ENCODE results near the gene RUNX3. TPM values are rescaled to one million over a fixed set of nuclear protein-coding genes. Genes with fewer than 3 reads are reported as not detected.
"Not testable (repeated sequence)": the region's sequence is repeated elsewhere in the genome, so short reads cannot be mapped to it uniquely, and the experiment has no call there.

Gene RUNX3
- total RNA-seq: under 1 TPM; 0.24 to 0.31 TPM
- 0.14 TPM for polyA plus RNA-seq (2013, experiment 1 of 2)
- 0.17 TPM for polyA plus RNA-seq (2013, experiment 2 of 2)
- long read RNA-seq, experiment 1: 0 reads
- long read RNA-seq, experiment 2: 0 reads
- long read RNA-seq, experiment 3: 0 reads
- long read RNA-seq, experiment 4: 0 reads

DNA sequence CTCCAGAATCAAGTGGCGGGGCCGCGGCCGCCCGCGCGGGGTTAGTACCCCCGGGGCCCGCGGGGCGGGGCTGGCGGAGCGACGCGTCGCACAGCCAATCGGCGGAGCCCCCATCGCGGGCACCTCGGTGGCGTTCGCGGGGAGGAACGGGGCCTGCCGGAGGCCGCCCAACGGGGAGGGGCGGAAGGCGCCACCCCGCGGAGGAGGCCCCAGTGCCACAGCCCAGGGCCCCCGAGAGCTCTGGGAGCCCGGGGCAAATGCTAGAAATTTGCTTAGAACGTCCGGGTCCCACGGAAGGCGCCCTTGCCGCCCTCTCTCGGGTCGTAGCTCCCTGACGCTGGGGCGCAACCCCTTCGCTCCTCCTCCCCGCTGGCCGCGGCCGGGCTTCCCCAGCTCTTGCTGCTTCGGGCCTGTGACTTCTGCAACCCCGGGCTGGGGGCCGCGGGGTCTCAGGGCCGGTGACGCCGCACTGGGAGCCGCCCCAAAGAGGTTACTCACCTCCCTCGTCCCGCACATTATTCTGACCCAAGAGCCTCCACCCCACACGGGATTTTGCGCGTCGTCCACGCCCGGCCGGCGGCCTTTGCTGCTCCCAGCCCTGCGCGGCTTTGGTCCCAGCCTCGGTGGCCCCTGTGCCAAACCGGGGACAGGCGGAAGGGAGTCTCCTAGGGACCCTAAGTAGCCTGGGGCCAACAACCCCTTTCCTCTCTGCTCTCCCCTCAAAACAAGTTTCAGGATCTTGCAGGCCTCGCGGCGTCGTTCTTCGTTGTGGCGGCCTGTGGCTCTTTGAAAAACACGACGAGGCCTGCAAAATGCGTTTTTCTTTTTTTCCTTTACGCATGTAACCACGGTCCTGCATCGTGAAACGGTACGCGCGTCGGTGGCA is at the start of gene RUNX3:
RUNX3 (minus strand) TSS at position 17 of the 886 bp plus-strand sequence. CDS start 408 bp downstream, outside the sequence.
- H3K9me3 Mint-ChIP-seq: no peaks in the 10 kb centered on the region
- Histone ChIP-seq H3K27ac (ENCODE audit: low read depth, low read length) (no peak within 1 kb of the TSS), H3K4me3 (ENCODE audit: low read length) (peak within 1 kb of the TSS; percentile 41), H3K27me3 (ENCODE audit: control insufficient read depth, insufficient read depth, low read length, poor library complexity, severe bottlenecking) (peaks cover 95% of the 10 kb centered on the region), H3K4me1 (ENCODE audit: control insufficient read depth, insufficient read depth, low read length) (peaks cover 4% of the 10 kb centered on the region), H3K36me3 (ENCODE audit: control insufficient read depth, insufficient read depth, low read length) (no peaks in the 10 kb centered on the region), H3K9ac (ENCODE audit: extremely low read depth, low read length, poor library complexity, severe bottlenecking) (no peak within 1 kb of the TSS), H3K9me3 (ENCODE audit: control insufficient read depth, low read length) (no peaks in the 10 kb centered on the region)
- H3K27me3 Mint-ChIP-seq (ENCODE audit: insufficient read depth): peaks cover 88% of the 10 kb centered on the region
- DNase-seq: peak; percentile 85
- no peaks in the 10 kb centered on the region for H3K36me3 Mint-ChIP-seq (ENCODE audit: low read depth)
- WGBS, 2 experiments (ENCODE audit: insufficient coverage in 1 of 2, insufficient read length in 1 of 2): 3 to 5% methylated on average over 40 to 88 of the region's 88 CpGs
- TF ChIP-seq, protein P1, sequence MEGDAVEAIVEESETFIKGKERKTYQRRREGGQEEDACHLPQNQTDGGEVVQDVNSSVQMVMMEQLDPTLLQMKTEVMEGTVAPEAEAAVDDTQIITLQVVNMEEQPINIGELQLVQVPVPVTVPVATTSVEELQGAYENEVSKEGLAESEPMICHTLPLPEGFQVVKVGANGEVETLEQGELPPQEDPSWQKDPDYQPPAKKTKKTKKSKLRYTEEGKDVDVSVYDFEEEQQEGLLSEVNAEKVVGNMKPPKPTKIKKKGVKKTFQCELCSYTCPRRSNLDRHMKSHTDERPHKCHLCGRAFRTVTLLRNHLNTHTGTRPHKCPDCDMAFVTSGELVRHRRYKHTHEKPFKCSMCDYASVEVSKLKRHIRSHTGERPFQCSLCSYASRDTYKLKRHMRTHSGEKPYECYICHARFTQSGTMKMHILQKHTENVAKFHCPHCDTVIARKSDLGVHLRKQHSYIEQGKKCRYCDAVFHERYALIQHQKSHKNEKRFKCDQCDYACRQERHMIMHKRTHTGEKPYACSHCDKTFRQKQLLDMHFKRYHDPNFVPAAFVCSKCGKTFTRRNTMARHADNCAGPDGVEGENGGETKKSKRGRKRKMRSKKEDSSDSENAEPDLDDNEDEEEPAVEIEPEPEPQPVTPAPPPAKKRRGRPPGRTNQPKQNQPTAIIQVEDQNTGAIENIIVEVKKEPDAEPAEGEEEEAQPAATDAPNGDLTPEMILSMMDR (conservative IDR thresholded peaks at IDR 0.05): peak; percentile 12
- no peak within 1 kb of the TSS for H3K27ac Mint-ChIP-seq
- H3K4me1 Mint-ChIP-seq: peaks cover 13% of the 10 kb centered on the region
- H3K4me3 Mint-ChIP-seq: peak within 1 kb of the TSS; percentile 47

DNA sequence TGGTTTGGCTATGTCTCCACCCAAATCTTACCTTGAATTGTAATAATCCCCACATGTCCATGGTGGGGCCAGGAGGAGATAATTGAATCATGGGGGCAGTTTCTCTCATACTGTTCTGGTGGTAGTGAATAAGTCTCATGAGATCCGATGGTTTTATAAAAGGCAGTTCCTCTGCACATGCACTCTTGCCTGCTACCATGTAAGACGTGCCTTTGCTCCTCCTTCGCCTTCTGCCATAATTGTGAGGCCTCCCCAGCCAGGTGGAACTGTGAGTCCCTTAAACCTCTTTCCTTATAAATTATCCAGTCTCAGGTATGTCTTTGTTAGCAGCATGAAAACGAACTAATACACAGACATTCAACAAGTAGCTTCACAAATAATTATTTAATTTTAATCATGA is 49.2 kb upstream of the RUNX3 start:
- not testable (repeated sequence) for H3K27ac Mint-ChIP-seq; H3K4me3 Mint-ChIP-seq; H3K27ac ChIP-seq (ENCODE audit: low read depth, low read length); H3K27me3 ChIP-seq (ENCODE audit: control insufficient read depth, insufficient read depth, low read length, poor library complexity, severe bottlenecking); H3K36me3 ChIP-seq (ENCODE audit: control insufficient read depth, insufficient read depth, low read length); H3K36me3 Mint-ChIP-seq (ENCODE audit: low read depth); DNase-seq; H3K27me3 Mint-ChIP-seq (ENCODE audit: insufficient read depth); H3K4me1 ChIP-seq (ENCODE audit: control insufficient read depth, insufficient read depth, low read length); H3K4me1 Mint-ChIP-seq; H3K9ac ChIP-seq (ENCODE audit: extremely low read depth, low read length, poor library complexity, severe bottlenecking); H3K4me3 ChIP-seq (ENCODE audit: low read length)
- H3K9me3 ChIP-seq (ENCODE audit: control insufficient read depth, low read length): peaks cover 25% of the 10 kb centered on the region
- WGBS, 2 experiments (ENCODE audit: insufficient coverage in 1 of 2, insufficient read length in 1 of 2): 86 to 95% methylated on average over 3 to 4 of the region's 4 CpGs
- H3K9me3 Mint-ChIP-seq: peaks cover 20% of the 10 kb centered on the region

DNA sequence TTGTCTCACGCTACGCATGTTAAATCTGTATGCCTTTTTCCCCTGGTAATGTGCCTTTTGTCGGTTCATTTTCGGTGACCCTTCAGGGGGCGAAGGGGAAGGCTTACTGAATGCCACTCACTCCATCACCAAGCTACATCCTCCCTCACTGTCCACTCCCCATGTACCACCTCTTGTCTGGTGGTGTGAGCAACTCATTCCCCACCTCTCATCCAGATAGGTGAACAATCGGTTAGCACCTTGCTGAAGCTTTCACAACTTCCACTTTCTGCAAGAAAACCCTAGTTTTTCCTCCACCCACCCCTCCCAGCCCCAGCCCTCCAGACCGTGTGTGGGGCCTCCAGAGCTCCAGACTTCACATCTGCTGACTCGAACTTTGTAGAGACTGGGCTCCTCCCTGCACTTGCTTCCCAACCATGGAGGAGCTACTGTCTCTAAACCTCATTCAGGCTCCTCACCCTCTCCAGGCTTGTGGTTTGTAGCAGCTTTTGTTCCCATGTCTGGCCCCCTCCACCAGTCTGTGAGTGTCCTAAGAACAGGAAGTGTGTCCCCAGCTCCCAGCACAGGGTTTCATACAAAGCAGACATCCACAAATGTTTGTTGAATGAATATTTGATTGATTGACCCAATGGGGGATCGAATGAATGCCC is 48.4 kb upstream of the RUNX3 start:
- Histone ChIP-seq H3K9me3 (ENCODE audit: control insufficient read depth, low read length) (peaks cover 25% of the 10 kb centered on the region), H3K9ac (ENCODE audit: extremely low read depth, low read length, poor library complexity, severe bottlenecking) (no peak overlapping the region), H3K4me3 (ENCODE audit: low read length) (no peak overlapping the region), H3K27me3 (ENCODE audit: control insufficient read depth, insufficient read depth, low read length, poor library complexity, severe bottlenecking) (no peaks in the 10 kb centered on the region), H3K4me1 (ENCODE audit: control insufficient read depth, insufficient read depth, low read length) (no peaks in the 10 kb centered on the region), H3K27ac (ENCODE audit: low read depth, low read length) (no peak overlapping the region), H3K36me3 (ENCODE audit: control insufficient read depth, insufficient read depth, low read length) (no peaks in the 10 kb centered on the region)
- Mint-ChIP-seq H3K9me3 (peaks cover 21% of the 10 kb centered on the region), H3K36me3 (ENCODE audit: low read depth) (no peaks in the 10 kb centered on the region), H3K4me3 (no peak overlapping the region), H3K27ac (no peak overlapping the region), H3K4me1 (peaks cover 4% of the 10 kb centered on the region), H3K27me3 (ENCODE audit: insufficient read depth) (no peaks in the 10 kb centered on the region)
- WGBS, 2 experiments (ENCODE audit: insufficient coverage in 1 of 2, insufficient read length in 1 of 2): 59 to 86% methylated on average over 6 to 9 of the region's 9 CpGs
- TF ChIP-seq, protein P1 (conservative IDR thresholded peaks at IDR 0.05): no peak
- no peak for DNase-seq

Data from endodermal cell (in vitro differentiated cells).